Measurements from ENCODE around the gene ATXN7L3B. TPM values are rescaled to one million over a fixed set of nuclear protein-coding genes. Genes with fewer than 3 reads are reported as not detected.
"Not testable (repeated sequence)": the region's sequence is repeated elsewhere in the genome, so short reads cannot be mapped to it uniquely, and the experiment has no call there.

Gene ATXN7L3B
- total RNA-seq, 1 donor from 2014 or later: 23.8 TPM

DNA sequence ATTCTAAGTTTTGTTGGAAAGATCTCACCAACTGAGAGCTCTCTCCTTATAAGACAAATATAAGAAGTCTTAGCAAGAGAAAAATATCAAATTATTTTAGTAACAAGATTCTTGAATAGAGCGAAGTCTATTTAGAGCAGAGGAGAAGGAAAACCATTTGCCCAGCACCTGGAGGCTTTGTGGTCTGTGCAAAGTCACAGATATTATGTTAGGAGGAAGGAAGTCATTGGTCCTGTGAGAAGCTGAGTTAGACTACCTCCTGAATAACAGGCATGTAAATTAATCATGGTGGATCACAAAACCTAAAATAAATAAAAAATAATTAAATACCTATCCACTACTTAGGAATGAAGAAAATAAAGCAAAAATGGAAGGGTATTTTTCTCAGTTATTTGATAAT lies 38.4 kb upstream of the ATXN7L3B start:
- Histone ChIP-seq H3K4me3 (no peak overlapping the region), H3K27ac (replicated peaks) (no peak overlapping the region), H3K27me3 (ENCODE audit: low read depth) (no peaks in the 10 kb centered on the region), H3K4me1 (no peaks in the 10 kb centered on the region), H3K36me3 (no peaks in the 10 kb centered on the region), H3K9me3 (replicated peaks) (peaks cover 7% of the 10 kb centered on the region)
- TF ChIP-seq, protein P1, sequence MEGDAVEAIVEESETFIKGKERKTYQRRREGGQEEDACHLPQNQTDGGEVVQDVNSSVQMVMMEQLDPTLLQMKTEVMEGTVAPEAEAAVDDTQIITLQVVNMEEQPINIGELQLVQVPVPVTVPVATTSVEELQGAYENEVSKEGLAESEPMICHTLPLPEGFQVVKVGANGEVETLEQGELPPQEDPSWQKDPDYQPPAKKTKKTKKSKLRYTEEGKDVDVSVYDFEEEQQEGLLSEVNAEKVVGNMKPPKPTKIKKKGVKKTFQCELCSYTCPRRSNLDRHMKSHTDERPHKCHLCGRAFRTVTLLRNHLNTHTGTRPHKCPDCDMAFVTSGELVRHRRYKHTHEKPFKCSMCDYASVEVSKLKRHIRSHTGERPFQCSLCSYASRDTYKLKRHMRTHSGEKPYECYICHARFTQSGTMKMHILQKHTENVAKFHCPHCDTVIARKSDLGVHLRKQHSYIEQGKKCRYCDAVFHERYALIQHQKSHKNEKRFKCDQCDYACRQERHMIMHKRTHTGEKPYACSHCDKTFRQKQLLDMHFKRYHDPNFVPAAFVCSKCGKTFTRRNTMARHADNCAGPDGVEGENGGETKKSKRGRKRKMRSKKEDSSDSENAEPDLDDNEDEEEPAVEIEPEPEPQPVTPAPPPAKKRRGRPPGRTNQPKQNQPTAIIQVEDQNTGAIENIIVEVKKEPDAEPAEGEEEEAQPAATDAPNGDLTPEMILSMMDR (IDR thresholded peaks at IDR 0.05; ENCODE audit: borderline replicate concordance): no peak
- intact Hi-C loops (cut with micrococcal nuclease): no loop called here
- DNase-seq: no peak

DNA sequence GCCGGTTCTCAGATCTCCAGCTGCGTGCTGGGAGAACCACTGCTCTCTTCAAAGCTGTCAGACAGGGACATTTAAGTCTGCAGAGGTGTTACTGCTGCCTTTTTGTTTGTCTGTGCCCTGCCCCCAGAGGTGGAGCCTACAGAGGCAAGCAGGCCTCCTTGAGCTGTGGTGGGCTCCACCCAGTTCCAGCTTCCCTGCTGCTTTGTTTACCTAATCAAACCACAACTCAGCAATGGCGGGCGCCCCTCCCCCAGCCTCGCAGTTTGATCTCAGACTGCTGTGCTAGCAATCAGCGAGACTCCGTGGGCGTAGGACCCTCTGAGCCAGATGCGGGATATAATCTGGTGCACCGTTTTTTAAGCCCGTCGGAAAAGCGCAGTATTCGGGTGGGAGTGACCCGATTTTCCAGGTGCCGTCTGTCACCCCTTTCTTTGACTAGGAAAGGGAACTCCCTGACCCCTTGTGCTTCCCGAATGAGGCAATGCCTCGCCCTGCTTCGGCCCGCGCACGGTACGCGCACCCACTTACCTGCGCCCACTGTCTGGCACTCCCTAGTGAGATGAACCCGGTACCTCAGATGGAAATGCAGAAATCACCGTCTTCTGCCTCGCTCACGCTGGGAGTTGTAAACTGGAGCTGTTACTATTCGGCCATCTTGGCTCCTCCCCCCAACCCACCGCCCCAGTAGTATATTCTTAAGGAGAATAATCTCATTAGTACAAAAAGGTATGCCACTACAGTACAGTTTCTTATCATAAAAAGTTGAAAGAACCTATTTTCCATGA lies 28.6 kb upstream of the ATXN7L3B start:
- DNase-seq; intact Hi-C loops (cut with micrococcal nuclease); H3K9me3 ChIP-seq (replicated peaks): not testable (repeated sequence)

DNA sequence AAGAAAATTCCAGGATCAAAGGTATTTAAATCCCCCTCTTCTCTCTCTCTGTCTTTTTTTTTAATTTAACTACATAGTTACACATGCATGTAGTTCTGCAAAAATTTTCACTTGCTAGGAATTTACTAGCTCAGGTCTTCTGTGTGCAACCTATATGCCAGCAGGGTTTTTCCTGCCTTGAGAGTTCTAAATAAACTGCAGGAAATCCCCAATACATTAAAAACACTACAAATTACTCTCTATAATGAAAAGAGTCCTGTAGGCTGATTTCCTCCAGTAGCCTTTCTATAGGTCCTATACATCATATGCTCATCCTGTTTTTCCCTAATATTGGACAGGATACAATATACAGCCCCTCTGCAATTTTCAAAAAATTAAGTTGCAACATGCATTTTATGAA lies 27.7 kb upstream of the ATXN7L3B start:
- intact Hi-C loops (cut with micrococcal nuclease): no loop called here
- Histone ChIP-seq H3K27ac (replicated peaks) (no peak overlapping the region), H3K36me3 (no peaks in the 10 kb centered on the region), H3K9me3 (replicated peaks) (peaks cover 8% of the 10 kb centered on the region), H3K4me1 (no peaks in the 10 kb centered on the region), H3K4me3 (no peak overlapping the region), H3K27me3 (ENCODE audit: low read depth) (peaks cover 3% of the 10 kb centered on the region)
- TF ChIP-seq, protein P1 (IDR thresholded peaks at IDR 0.05; ENCODE audit: borderline replicate concordance): no peak
- no peak for DNase-seq

More for the DNA sequence above, 28.6 kb upstream of the ATXN7L3B start:
- H3K36me3 ChIP-seq; H3K4me3 ChIP-seq; H3K4me1 ChIP-seq; H3K27ac ChIP-seq (replicated peaks); H3K27me3 ChIP-seq (ENCODE audit: low read depth): not testable (repeated sequence)

DNA sequence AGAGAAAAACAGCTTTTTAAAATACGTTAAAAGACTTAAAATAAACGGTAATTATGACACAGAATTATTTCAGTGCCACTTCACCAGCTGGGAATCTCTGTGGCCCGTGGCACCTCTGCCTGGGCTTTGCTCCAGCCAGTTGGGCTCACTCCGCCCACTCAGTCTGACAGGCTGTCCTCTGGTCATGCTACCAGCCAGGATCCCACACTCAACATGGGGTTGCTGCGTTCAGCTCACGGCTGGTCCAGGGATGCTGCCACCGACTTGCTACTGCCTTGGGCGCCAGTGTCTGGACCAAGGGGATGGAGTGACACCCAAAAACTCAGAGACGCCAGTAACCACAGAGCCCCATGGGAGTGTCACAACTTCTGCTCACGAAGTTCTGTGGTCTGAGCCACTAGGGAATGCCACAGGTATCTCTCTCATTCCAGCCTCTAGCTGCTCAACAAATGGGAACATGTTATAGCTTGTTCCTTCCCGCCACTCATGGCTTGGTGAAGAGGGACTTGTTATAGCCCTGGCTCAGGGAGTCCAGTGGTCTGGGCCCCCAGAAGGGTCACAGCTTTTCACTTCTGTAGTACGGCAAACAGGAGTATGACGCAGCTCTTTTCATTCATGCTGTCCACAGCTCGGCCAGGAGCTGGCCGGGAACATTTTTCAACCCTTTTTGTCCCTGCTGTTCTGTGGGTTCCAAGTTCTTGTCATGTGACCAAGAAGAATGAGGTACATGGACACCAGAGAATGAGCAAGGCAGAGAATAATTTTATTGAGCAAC lies 23.4 kb upstream of the ATXN7L3B start:
- TF ChIP-seq, protein P1 (IDR thresholded peaks at IDR 0.05; ENCODE audit: borderline replicate concordance): no peak
- Histone ChIP-seq H3K9me3 (replicated peaks) (no peaks in the 10 kb centered on the region), H3K36me3 (no peaks in the 10 kb centered on the region), H3K4me3 (no peak overlapping the region), H3K27ac (replicated peaks) (no peak overlapping the region), H3K4me1 (no peaks in the 10 kb centered on the region), H3K27me3 (ENCODE audit: low read depth) (peaks cover 3% of the 10 kb centered on the region)
- DNase-seq: no peak
- intact Hi-C loops (cut with micrococcal nuclease): no loop called here

DNA sequence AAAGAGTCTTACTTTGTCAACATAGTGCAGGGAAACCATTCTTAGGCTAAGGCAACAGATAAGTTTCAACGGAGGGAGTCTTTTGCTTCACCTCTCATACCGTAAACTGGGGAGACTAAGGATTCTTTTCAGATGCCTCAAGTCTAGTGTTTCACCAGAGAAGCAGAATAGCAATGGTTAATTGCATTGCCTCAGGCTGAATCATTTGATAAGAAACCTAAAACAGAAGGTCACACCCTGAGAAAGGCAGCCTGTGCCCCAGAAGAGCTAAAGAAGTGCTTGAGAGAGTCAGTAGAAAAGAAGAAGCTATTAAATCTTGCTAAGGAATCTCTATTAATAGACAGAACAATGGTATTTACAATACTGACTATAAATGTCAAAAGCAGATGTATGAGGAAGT lies 21.8 kb upstream of the ATXN7L3B start:
- TF ChIP-seq, protein P1 (IDR thresholded peaks at IDR 0.05; ENCODE audit: borderline replicate concordance): no peak
- no peaks in the 10 kb centered on the region for H3K36me3 ChIP-seq
- no peaks in the 10 kb centered on the region for H3K4me1 ChIP-seq
- no peaks in the 10 kb centered on the region for H3K9me3 ChIP-seq (replicated peaks)
- H3K4me3 ChIP-seq: no peak overlapping the region
- H3K27me3 ChIP-seq (ENCODE audit: low read depth): peaks cover 3% of the 10 kb centered on the region
- no peak overlapping the region for H3K27ac ChIP-seq (replicated peaks)
- DNase-seq: no peak
- intact Hi-C loops (cut with micrococcal nuclease): no loop called here

DNA sequence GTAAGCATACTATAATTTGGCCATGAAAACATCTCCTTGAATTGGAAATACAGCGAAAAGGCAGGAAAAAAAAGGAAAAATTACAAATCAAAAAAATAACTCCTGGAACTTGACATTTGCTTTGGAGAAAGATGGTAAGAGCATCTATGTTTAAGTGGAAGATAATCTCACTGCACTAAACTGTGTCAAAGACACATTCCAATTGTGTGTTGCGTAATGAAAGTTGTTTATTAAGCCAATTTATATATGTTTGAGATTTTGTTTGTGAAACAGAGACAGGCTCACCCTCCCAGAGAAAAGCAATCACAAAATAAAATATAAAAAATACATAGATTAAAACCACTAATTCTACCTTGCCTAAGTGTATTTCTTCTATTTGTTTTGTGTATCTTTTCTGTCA lies 11.1 kb upstream of the ATXN7L3B start:
- intact Hi-C loops (cut with micrococcal nuclease): no loop called here
- H3K4me3 ChIP-seq: no peak overlapping the region
- H3K36me3 ChIP-seq: no peaks in the 10 kb centered on the region
- DNase-seq: no peak
- H3K9me3 ChIP-seq (replicated peaks): no peaks in the 10 kb centered on the region
- H3K4me1 ChIP-seq: no peaks in the 10 kb centered on the region
- H3K27ac ChIP-seq (replicated peaks): no peak overlapping the region
- H3K27me3 ChIP-seq (ENCODE audit: low read depth): peaks cover 11% of the 10 kb centered on the region
- TF ChIP-seq, protein P1 (IDR thresholded peaks at IDR 0.05; ENCODE audit: borderline replicate concordance): no peak

Data from left ventricle myocardium inferior (tissue), 1 donor.